Body of pancreas (tissue), 4 donors: ENCODE data around the gene ATF7. TPM values are rescaled to one million over a fixed set of nuclear protein-coding genes. Genes with fewer than 3 reads are reported as not detected.
"Not testable (repeated sequence)": the region's sequence is repeated elsewhere in the genome, so short reads cannot be mapped to it uniquely, and the experiment has no call there.

ENCODE experiments used
- ATAC-seq: fragments of 150-250 bp; one replicate; pipeline ENCODE4 v1.9.1; 2016
- DNase-seq, 4 donors: peaks; one replicate each; pipeline ENCODE4 v3.0.0-alpha.2; 2019
- H3K27ac ChIP-seq, 4 donors: fragments of 200-600 bp; sonication (generic); 1 replicate in 3 of 4; 2 replicates in 1 of 4; pipeline versions ENCODE4 v1.5.1 to v1.6.1; 2016 to 2019; ENCODE audit warnings: mild to moderate bottlenecking in 1 of 4, mixed read lengths in 1 of 4, moderate library complexity in 1 of 4
- H3K27me3 ChIP-seq, 2 donors: fragments of 200-600 bp; sonication (generic); one replicate each; pipeline ENCODE4 v1.6.0; 2016; ENCODE audit warnings: mild to moderate bottlenecking in 1 of 2
- H3K36me3 ChIP-seq, 2 donors: fragments of 200-600 bp; sonication (generic); replicated peaks in 1 of 2; 2 replicates each; pipeline ENCODE4 v1.5.1; 2016; ENCODE audit warnings: low read depth in 2 of 2; ENCODE audit not compliant: insufficient read depth in 1 of 2
- H3K4me1 ChIP-seq: fragments of 200-600 bp; sonication (generic); one replicate; pipeline ENCODE4 v1.6.0; 2016
- H3K4me3 ChIP-seq, 2 donors: fragments of 200-600 bp; sonication (generic); 1 replicate in 1 of 2; 2 replicates in 1 of 2; pipeline ENCODE4 v1.5.1; 2016 to 2019
- H3K9me3 ChIP-seq, 3 donors: fragments of 200-600 bp; sonication (generic); 1 replicate in 2 of 3; 2 replicates in 1 of 3; pipeline ENCODE4 v1.5.1; 2016
- POLR2A ChIP-seq, 3 donors: fragments of 450-650 bp; IDR thresholded peaks; one replicate each; pipeline ENCODE4 v1.6.1; 2016; ENCODE audit warnings: antibody characterized with exemption in 3 of 3, mild to moderate bottlenecking in 2 of 3
- WGBS, 2 donors: methylation state at CpG; one replicate each; pipeline ENCODE4 v1.1.5; 2017; 5-methylcytosine and 5-hydroxymethylcytosine counted together
- intact Hi-C: fragments of 100-400 bp; cut with DNase I; formaldehyde crosslinking; loops from one replicate; pipeline ENCODE4 v1.15.1; 2023
- total RNA-seq, 2 donors: library from RNA; depleted of rRNA; stranded (reverse); fragments of >200 nt; gene quantifications; one replicate each; pipeline ENCODE4 v1.1.0, GENCODE V29; 2016
- TF ChIP-seq, protein P1 (sequence below), 7 experiments: fragments of 450-650 bp in 4 of 7; fragments of 200-600 bp in 3 of 7; sonication (generic) in 3 of 7; IDR thresholded peaks; one replicate each; pipeline ENCODE4 v1.5.1; 2016 to 2019; ENCODE audit warnings: antibody characterized with exemption in 7 of 7

Gene ATF7
- total RNA-seq, 2 donors from 2014 or later = 12.9 to 21.3 TPM

DNA sequence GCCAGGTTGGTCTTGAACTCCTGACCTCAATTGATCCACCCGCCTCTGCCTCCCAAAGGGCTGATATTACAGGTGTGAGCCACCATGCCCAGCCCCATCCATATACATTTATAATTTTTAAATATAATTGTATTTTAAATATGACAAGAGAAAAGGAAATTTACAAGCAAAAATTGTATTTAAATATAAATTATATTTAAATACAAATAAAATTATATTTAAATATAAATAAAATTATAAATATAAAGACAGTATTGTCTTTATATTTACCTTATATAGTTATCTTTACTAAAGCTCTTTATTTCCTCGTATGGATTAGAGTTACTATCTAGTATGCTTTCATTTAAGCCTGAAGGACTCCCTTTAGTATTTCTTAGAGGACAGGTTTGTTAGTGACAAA, 11.9 kb upstream of the ATF7 start:
- Histone ChIP-seq H3K36me3 (no peaks in the 10 kb centered on the region), H3K9me3 (no peaks in the 10 kb centered on the region), H3K4me3 (no peak overlapping the region), H3K27me3 (no peaks in the 10 kb centered on the region), H3K27ac (no peak overlapping the region), H3K4me1 (no peaks in the 10 kb centered on the region)
- ATAC-seq = no peak
- intact Hi-C loops = no loop called here
- TF ChIP-seq, protein P1, sequence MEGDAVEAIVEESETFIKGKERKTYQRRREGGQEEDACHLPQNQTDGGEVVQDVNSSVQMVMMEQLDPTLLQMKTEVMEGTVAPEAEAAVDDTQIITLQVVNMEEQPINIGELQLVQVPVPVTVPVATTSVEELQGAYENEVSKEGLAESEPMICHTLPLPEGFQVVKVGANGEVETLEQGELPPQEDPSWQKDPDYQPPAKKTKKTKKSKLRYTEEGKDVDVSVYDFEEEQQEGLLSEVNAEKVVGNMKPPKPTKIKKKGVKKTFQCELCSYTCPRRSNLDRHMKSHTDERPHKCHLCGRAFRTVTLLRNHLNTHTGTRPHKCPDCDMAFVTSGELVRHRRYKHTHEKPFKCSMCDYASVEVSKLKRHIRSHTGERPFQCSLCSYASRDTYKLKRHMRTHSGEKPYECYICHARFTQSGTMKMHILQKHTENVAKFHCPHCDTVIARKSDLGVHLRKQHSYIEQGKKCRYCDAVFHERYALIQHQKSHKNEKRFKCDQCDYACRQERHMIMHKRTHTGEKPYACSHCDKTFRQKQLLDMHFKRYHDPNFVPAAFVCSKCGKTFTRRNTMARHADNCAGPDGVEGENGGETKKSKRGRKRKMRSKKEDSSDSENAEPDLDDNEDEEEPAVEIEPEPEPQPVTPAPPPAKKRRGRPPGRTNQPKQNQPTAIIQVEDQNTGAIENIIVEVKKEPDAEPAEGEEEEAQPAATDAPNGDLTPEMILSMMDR (IDR thresholded peaks at IDR 0.05) = no peak
- no peak for TF ChIP-seq POLR2A (IDR thresholded peaks at IDR 0.05)
- 76 to 80% methylated on average over 2 of the region's 2 CpGs for WGBS, 2 donors
- no peak for DNase-seq

DNA sequence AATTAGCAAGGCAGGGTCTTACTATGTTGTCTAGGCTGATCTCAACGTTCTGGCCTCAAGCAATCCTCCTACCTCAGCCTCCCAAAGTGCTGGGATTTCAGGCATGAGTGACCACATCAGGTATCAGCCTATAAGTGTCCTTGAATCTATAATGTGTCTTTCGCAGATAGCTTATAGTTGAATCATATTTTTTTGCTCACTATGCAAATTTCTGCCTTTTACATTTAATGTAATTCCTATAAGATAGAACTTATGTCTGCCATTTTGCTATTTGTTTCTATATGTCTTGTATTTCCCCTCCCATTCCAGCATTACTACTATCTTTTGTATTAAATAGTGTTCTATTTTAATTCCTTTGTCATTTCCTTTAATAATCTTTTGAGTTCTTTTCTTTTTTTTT, 10.5 kb upstream of the ATF7 start:
- Histone ChIP-seq H3K27me3 (no peaks in the 10 kb centered on the region), H3K4me3 (no peak overlapping the region), H3K4me1 (no peaks in the 10 kb centered on the region), H3K9me3 (no peaks in the 10 kb centered on the region), H3K36me3 (no peaks in the 10 kb centered on the region), H3K27ac (no peak overlapping the region)
- intact Hi-C loops = no loop called here
- no peak for ATAC-seq
- 51 to 59% methylated on average over 2 of the region's 2 CpGs for WGBS, 2 donors
- no peak for TF ChIP-seq POLR2A (IDR thresholded peaks at IDR 0.05)
- TF ChIP-seq, protein P1 (IDR thresholded peaks at IDR 0.05) = no peak
- DNase-seq = no peak

DNA sequence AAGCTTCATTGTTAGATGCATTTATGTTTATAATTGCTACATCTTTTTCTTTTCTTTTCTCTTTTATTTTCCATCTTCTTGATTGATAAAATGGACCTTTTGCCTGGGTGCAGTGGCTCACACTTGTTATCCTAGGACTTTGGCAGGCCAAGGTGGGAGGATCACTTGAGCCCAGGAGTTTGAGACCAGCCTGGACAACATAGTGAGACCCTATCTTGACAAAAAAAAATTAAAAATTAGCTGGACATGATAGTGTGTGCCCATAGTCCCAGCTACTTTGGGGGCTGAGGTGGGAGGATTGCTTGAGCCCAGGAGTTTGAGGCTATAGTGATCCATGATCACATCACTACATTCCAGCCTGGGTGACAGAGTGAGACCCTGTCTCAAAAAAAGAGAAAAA, 9.5 kb upstream of the ATF7 start:
- H3K4me3 ChIP-seq, DNase-seq, H3K27ac ChIP-seq, H3K9me3 ChIP-seq, H3K4me1 ChIP-seq, ATAC-seq, H3K36me3 ChIP-seq, H3K27me3 ChIP-seq, intact Hi-C loops: not testable (repeated sequence)

DNA sequence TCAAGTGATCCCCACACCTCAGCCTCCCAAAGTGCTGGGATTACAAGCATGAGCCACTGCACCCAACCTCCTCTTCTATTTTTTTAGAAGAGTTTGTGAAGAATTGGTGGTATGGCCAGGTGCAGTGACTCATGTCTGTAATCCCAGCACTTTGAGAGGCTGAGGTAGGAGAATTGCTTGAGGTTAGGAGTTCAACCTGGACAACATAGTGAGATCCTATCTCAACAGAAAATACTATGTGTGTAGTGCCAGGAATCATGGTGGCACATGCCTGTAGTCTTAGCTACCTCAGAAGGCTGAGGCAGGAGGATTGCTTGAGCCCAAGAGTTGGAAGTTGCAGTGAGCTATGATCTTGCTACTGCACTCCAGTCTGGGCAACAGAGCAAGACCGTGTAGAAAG, 5.5 kb upstream of the ATF7 start:
- Histone ChIP-seq H3K27ac (no peak overlapping the region), H3K27me3 (no peaks in the 10 kb centered on the region), H3K4me1 (peaks cover 6% of the 10 kb centered on the region), H3K36me3 (no peaks in the 10 kb centered on the region), H3K9me3 (no peaks in the 10 kb centered on the region), H3K4me3 (no peak overlapping the region)
- no peak for TF ChIP-seq POLR2A (IDR thresholded peaks at IDR 0.05)
- TF ChIP-seq, protein P1 (IDR thresholded peaks at IDR 0.05) = no peak
- intact Hi-C loops = no loop called here
- 63 to 67% methylated on average over 1 of the region's 1 CpG for WGBS, 2 donors
- DNase-seq (no peak), ATAC-seq (no peak)

DNA sequence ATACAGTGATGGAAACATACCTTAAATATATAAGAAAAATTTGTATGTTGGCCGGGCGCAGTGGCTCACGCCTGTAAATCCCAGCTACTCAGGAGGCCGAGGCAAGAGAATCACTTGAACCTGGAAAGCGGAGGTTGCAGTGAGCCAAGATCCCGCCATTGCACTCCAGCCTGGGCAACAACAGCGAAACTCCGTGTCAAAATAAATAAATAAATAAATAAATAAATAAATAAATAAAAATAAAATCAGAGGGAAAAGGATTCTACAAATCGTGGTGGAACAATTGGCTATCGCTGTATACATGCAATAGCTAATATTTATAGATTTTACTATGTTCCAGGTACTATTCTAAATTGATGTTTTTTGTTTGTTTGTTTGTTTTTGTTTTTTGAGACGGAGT, 1.7 kb upstream of the ATF7 start:
- Histone ChIP-seq H3K36me3 (no peaks in the 10 kb centered on the region), H3K4me3 (no peak overlapping the region), H3K27me3 (no peaks in the 10 kb centered on the region), H3K27ac (no peak overlapping the region), H3K4me1 (peaks cover 29% of the 10 kb centered on the region), H3K9me3 (no peaks in the 10 kb centered on the region)
- intact Hi-C loops = loop anchor here (10.0 kb wide), 1 partner anchor 47 kb away; the partner anchor contains the start of gene ATP5MC2
- ATAC-seq (no peak), DNase-seq (no peak)
- WGBS, 2 donors = 85 to 87% methylated on average over 11 of the region's 11 CpGs
- TF ChIP-seq, protein P1 (IDR thresholded peaks at IDR 0.05) = no peak
- TF ChIP-seq POLR2A (IDR thresholded peaks at IDR 0.05) = no peak
